B cell (primary cell): ENCODE data around the gene FYN. TPM values are rescaled to one million over a fixed set of nuclear protein-coding genes. Genes with fewer than 3 reads are reported as not detected.
A peak's percentile ranks its signal among the peaks of the same experiment; 100 is the strongest.

Experiments
- ATAC-seq: fragments of 200-7000 bp; cut with Tn5 transposase; one replicate; pipeline ENCODE4 v1.10.0; 2021; ENCODE audit warnings: low read depth, mild to moderate bottlenecking, moderate number of reproducible peaks, moderate library complexity
- CTCF ChIA-PET: fragments of 350-600 bp; sonication (Branson Sonifier 250); formaldehyde crosslinking; loops from one replicate; lab custom pipeline; 2021; ENCODE audit warnings: antibody characterized with exemption, inconsistent platforms; lab: Charles Lee
- POLR2A ChIA-PET: fragments of 350-600 bp; sonication (Branson Sonifier 250); formaldehyde crosslinking; loops from one replicate; lab custom pipeline; 2021; ENCODE audit warnings: antibody characterized with exemption; lab: Charles Lee
- DNase-seq: peaks from one replicate; pipeline ENCODE4 v3.0.0; 2013
- H2AFZ ChIP-seq: 2 replicates; pipeline ENCODE4 v1.6.1; 2012; ENCODE audit warnings: mild to moderate bottlenecking, low read depth, low read length; ENCODE audit not compliant: insufficient read depth, poor library complexity, severe bottlenecking
- H3K27ac ChIP-seq, 2 donors: 1 replicate in 1 of 2; 2 replicates in 1 of 2; pipeline ENCODE4 v1.5.1; 2012 to 2013; ENCODE audit warnings: low read length in 2 of 2, mild to moderate bottlenecking in 2 of 2, moderate library complexity in 1 of 2
- H3K27me3 ChIP-seq, 4 experiments: fragments of 200-600 bp in 1 of 4; sonication (generic) in 1 of 4; replicated peaks in 1 of 4; 1 replicate in 2 of 4; 2 replicates in 2 of 4; pipeline versions ENCODE4 v1.6.1 to v1.7.0; 2013 to 2016; ENCODE audit warnings: low read length in 3 of 4, mild to moderate bottlenecking in 2 of 4, mixed read lengths in 1 of 4, moderate library complexity in 1 of 4; ENCODE audit not compliant: insufficient read depth in 4 of 4, control insufficient read depth in 3 of 4; ENCODE audit errors: control extremely low read depth in 1 of 4
- H3K36me3 ChIP-seq, 2 experiments: replicated peaks in 1 of 2; 1 replicate in 1 of 2; 2 replicates in 1 of 2; pipeline versions ENCODE4 v1.6.1 to v1.7.1; 2013; ENCODE audit warnings: low read length in 1 of 2; ENCODE audit not compliant: insufficient read depth in 2 of 2, control insufficient read depth in 1 of 2; ENCODE audit errors: control extremely low read depth in 1 of 2, extremely low read depth in 1 of 2
- H3K4me1 ChIP-seq, 2 donors: fragments of 200-600 bp in 1 of 2; sonication (generic) in 1 of 2; 1 replicate in 1 of 2; 2 replicates in 1 of 2; pipeline versions ENCODE4 v1.5.1 to v1.6.1; 2013 to 2017; ENCODE audit warnings: low read length in 2 of 2; ENCODE audit not compliant: control insufficient read depth in 2 of 2, insufficient read depth in 2 of 2
- H3K4me2 ChIP-seq: replicated peaks from 2 replicates; pipeline ENCODE3; 2012; ENCODE audit warnings: mild to moderate bottlenecking, low read depth, low read length; ENCODE audit not compliant: poor library complexity, severe bottlenecking
- H3K4me3 ChIP-seq, 5 experiments: fragments of 200-600 bp in 1 of 5; sonication (generic) in 1 of 5; 1 replicate in 3 of 5; 2 replicates in 2 of 5; pipeline versions ENCODE4 v1.5.1 to v1.7.0; 2011 to 2016; ENCODE audit warnings: low read length in 4 of 5, mild to moderate bottlenecking in 4 of 5, low read depth in 2 of 5, control low read depth in 1 of 5, moderate library complexity in 1 of 5; ENCODE audit not compliant: insufficient read depth in 1 of 5; ENCODE audit errors: control extremely low read depth in 1 of 5, extremely low read depth in 1 of 5
- H3K79me2 ChIP-seq: fragments of 200-600 bp; sonication (generic); one replicate; pipeline ENCODE4 v1.6.0; 2016; ENCODE audit warnings: low read length; ENCODE audit not compliant: control insufficient read depth, insufficient read depth
- H3K9ac ChIP-seq: fragments of 200-600 bp; sonication (generic); 2 replicates; pipeline ENCODE4 v1.6.1; 2017; ENCODE audit warnings: mild to moderate bottlenecking, low read length, moderate library complexity
- H3K9me3 ChIP-seq, 3 donors: one replicate each; pipeline versions ENCODE4 v1.6.1 to v1.7.1; 2013; ENCODE audit warnings: low read length in 2 of 3; ENCODE audit not compliant: control insufficient read depth in 2 of 3, insufficient read depth in 1 of 3; ENCODE audit errors: control extremely low read depth in 1 of 3
- H4K20me1 ChIP-seq: 2 replicates; pipeline ENCODE4 v1.6.0; 2012; ENCODE audit warnings: mild to moderate bottlenecking, low read length; ENCODE audit not compliant: insufficient read depth, control insufficient read depth, poor library complexity, severe bottlenecking
- H3K27ac Mint-ChIP-seq: one replicate; pipeline ENCODE4 v1.8.0; 2021; ENCODE audit warnings: mixed read lengths
- H3K27me3 Mint-ChIP-seq: one replicate; pipeline ENCODE4 v1.8.0; 2021; ENCODE audit warnings: mixed read lengths
- H3K4me1 Mint-ChIP-seq: one replicate; pipeline ENCODE4 v1.8.0; 2021; ENCODE audit warnings: mixed read lengths
- H3K4me3 Mint-ChIP-seq: one replicate; pipeline ENCODE4 v1.8.0; 2021; ENCODE audit warnings: mixed read lengths
- H3K9me3 Mint-ChIP-seq: one replicate; pipeline ENCODE4 v1.8.0; 2022; ENCODE audit warnings: mixed read lengths; ENCODE audit not compliant: insufficient read depth
- CTCF ChIP-seq: fragments of 200-600 bp; IDR thresholded peaks from one replicate; pipeline ENCODE4 v1.8.0; 2022; ENCODE audit warnings: antibody characterized with exemption, mild to moderate bottlenecking
- EZH2 ChIP-seq: IDR thresholded peaks from 2 replicates; pipeline ENCODE4 v1.6.1; 2012; ENCODE audit warnings: borderline replicate concordance, low read depth, mild to moderate bottlenecking, moderate library complexity, low read length; ENCODE audit not compliant: insufficient read depth, poor library complexity, severe bottlenecking
- WGBS: methylation state at CpG from one replicate; pipeline ENCODE4 v1.1.5; 2013; ENCODE audit warnings: missing lambda C conversion rate; ENCODE audit not compliant: insufficient coverage; 5-methylcytosine and 5-hydroxymethylcytosine counted together
- intact Hi-C: fragments of 100-400 bp; cut with micrococcal nuclease; formaldehyde crosslinking; loops from one replicate; pipeline ENCODE4 v1.10.0; 2022
- polyA plus RNA-seq: library from polyadenylated mRNA; depleted of rRNA; stranded (reverse); fragments of >200 nt; gene quantifications from 2 replicates; pipeline ENCODE4 v1.2.3, GENCODE V29; 2012
- total RNA-seq, 2 donors: library from RNA; stranded (reverse); fragments of 120-200 nt in 1 of 2; gene quantifications; 1 replicate in 1 of 2; 2 replicates in 1 of 2; pipeline versions ENCODE4 v1.2.3 to v1.2.4, GENCODE V29; 2013 to 2022

Gene FYN
- total and polyA plus RNA-seq, 2 donors (not counting 1 experiment from before 2014, with no cell fraction given), result 54.1 to 94.0 TPM

- Histone ChIP-seq H3K4me2 (peak overlapping the region; percentile 68), H4K20me1 (no peaks in the 10 kb centered on the region), H3K79me2 (peaks cover 42% of the 10 kb centered on the region), H3K9ac (no peak overlapping the region), H2AFZ (peak overlapping the region; percentile 48), H3K4me1 (peaks cover 71 to 81% of the 10 kb centered on the region in 2 donors), H3K4me3 (no peak overlapping the region), H3K36me3 (peaks cover 0 to under 1% of the 10 kb centered on the region in 2 experiments), H3K9me3 (no peaks in the 10 kb centered on the region), H3K27ac (peak overlapping the region; percentile 66 to 76), H3K27me3 (no peaks in the 10 kb centered on the region)
- Mint-ChIP-seq H3K27me3 (no peaks in the 10 kb centered on the region), H3K27ac (no peak overlapping the region), H3K4me3 (no peak overlapping the region), H3K4me1 (peaks cover 52% of the 10 kb centered on the region), H3K9me3 (no peaks in the 10 kb centered on the region)
- WGBS, result 72% methylated on average over 6 of the region's 9 CpGs
- DNase-seq, result no peak
- POLR2A ChIA-PET, result no interaction called here
- intact Hi-C loops, result loop anchor here (10.0 kb wide), 1 partner anchor 118 kb away; no protein-coding TSS in a partner anchor
- CTCF ChIA-PET, result no interaction called here
- ATAC-seq, result no peak
- TF ChIP-seq CTCF (no peak), EZH2 (no peak)
Measured at GRCh38 chr6:111842271-111842822, 30.9 kb downstream of the FYN start.

- peaks cover 0 to 4% of the 10 kb centered on the region in 2 experiments for H3K36me3 ChIP-seq
- no peaks in the 10 kb centered on the region for H3K27me3 ChIP-seq
- H3K9me3 ChIP-seq, result no peaks in the 10 kb centered on the region
- DNase-seq (peak; percentile 53), ATAC-seq (no peak)
- peak overlapping the region; percentile 59 for H3K4me2 ChIP-seq
- peaks cover 50% of the 10 kb centered on the region for H3K4me1 Mint-ChIP-seq
- H3K27ac ChIP-seq, result peak overlapping the region; percentile 66 to 76
- ChIA-PET POLR2A (no interaction called here), CTCF (no interaction called here)
- H3K27me3 Mint-ChIP-seq, result no peaks in the 10 kb centered on the region
- peaks cover 67 to 78% of the 10 kb centered on the region in 2 donors for H3K4me1 ChIP-seq
- no peak overlapping the region for H3K27ac Mint-ChIP-seq
- no peak for TF ChIP-seq EZH2
- TF ChIP-seq CTCF, result no peak
- H3K9ac ChIP-seq, result peak overlapping the region; percentile 18
- H2AFZ ChIP-seq, result peak overlapping the region; percentile 48
- no peak overlapping the region for H3K4me3 ChIP-seq
- H3K9me3 Mint-ChIP-seq, result no peaks in the 10 kb centered on the region
- intact Hi-C loops, result loop anchor here (10.0 kb wide), 1 partner anchor 117 kb away; no protein-coding TSS in a partner anchor
- H3K4me3 Mint-ChIP-seq, result no peak overlapping the region
- 4% methylated on average over 3 of the region's 6 CpGs for WGBS
- no peaks in the 10 kb centered on the region for H4K20me1 ChIP-seq
- peaks cover 40% of the 10 kb centered on the region for H3K79me2 ChIP-seq
Measured at GRCh38 chr6:111841822-111842221, 31.4 kb downstream of the FYN start.
